Heart left ventricle (tissue), 13 donors: ENCODE results near the gene PCBP4.

ENCODE experiments used
- CTCF ChIP-seq, 12 donors: fragments of 200-600 bp; sonication (generic) in 4 of 12; IDR thresholded peaks; one replicate each; pipeline versions ENCODE4 v1.5.0 to v1.8.0; 2018 to 2022; ENCODE audit warnings: antibody characterized with exemption in 12 of 12, mild to moderate bottlenecking in 5 of 12
- POLR2A ChIP-seq, 2 donors: fragments of 450-650 bp; IDR thresholded peaks; one replicate each; pipeline ENCODE4 v1.6.1; 2017; ENCODE audit warnings: antibody characterized with exemption in 2 of 2, mild to moderate bottlenecking in 2 of 2, moderate library complexity in 2 of 2
- donor health status: ischemic (EF 13 %, LVEDD 7.1; RV severe dilation, severe dysfunction).
- donor health status: DM: no; HTN: yes; CAD: no.
- donor health status: DM: no; HTN: no; CAD: no.
- donor health status: ischemic (EF 25% LVEDD 6.9; RV normal size, moderate dysfunction).
- donor health status: ischemic (EF 25% LVEDD 5.7; RV mildly dilated, moderate dysfunction).
- donor health status: ischemic (EF 35%, LVEDD 5.7; RV mildly dilated, moderate dysfunction).
- donor health status: nonischemic (EF 11% LVEDD 7.7; RV severe dilation, severe dysfunction).
- donor health status: DM: yes; HTN: yes; CAD: no.
- donor health status: PGD.
- donor health status: ischemic (EF 29% LVEDD 5.4; RV normal size, mild dysfunction).
- donor health status: nonischemic (EF 23%, LVEDD 6.1; RV moderate dilation, normal function).

GRCh38 chr3:51997935-51998596, 30.8 kb upstream of the PCBP4 start:
- no peak for TF ChIP-seq CTCF (IDR thresholded peaks at IDR 0.05)
- TF ChIP-seq POLR2A (IDR thresholded peaks at IDR 0.05) = no peak
